ENCODE measurements around the gene ZBTB20.

- no peak for TF ChIP-seq REST (IDR thresholded peaks at IDR 0.05; ENCODE audit: insufficient replicate concordance, low read depth)
- no peak for TF ChIP-seq CTCF (IDR thresholded peaks at IDR 0.05; ENCODE audit: insufficient read depth, low read length)
These were observed 707.8 kb downstream of the ZBTB20 start for GRCh38 chr3:114439284-114439683.
